NCI-H1694 treated with DMSO at 0.1 percent for 48 hours (cell line): Measurements from ENCODE around the gene PCYOX1L.

ENCODE experiments used
- DNase-seq: peaks from one replicate; lab custom pipeline; 2025; lab: John Stamatoyannopoulos, UW

PCYOX1L gene

GRCh38 chr5:149367972-149368645, 10.3 kb downstream of the PCYOX1L start:
- DNase-seq, result no peak

DNA sequence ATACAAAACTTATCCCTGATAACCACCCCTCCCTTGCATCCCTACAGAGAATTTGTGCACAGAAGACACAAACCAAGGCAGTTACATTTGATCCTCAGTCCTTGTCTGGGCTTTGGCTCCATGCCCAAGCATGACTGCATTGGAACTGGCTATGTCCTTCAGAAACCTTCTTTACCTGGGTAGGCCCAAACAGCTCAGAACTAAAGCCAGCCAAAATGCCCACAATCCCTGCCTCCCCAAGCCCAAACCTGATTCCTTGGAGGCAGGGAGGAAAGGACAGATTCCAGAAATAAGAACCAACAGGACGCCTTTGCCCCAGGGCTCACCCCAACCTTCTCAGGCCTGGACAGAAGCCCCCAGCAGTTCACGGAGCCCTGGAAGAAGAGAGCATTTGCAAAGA, 13.0 kb downstream of the PCYOX1L start:
- DNase-seq, result no peak

GRCh38 chr5:149371296-149371962, 13.6 kb downstream of the PCYOX1L start:
- DNase-seq, result peak; percentile 72

DNA sequence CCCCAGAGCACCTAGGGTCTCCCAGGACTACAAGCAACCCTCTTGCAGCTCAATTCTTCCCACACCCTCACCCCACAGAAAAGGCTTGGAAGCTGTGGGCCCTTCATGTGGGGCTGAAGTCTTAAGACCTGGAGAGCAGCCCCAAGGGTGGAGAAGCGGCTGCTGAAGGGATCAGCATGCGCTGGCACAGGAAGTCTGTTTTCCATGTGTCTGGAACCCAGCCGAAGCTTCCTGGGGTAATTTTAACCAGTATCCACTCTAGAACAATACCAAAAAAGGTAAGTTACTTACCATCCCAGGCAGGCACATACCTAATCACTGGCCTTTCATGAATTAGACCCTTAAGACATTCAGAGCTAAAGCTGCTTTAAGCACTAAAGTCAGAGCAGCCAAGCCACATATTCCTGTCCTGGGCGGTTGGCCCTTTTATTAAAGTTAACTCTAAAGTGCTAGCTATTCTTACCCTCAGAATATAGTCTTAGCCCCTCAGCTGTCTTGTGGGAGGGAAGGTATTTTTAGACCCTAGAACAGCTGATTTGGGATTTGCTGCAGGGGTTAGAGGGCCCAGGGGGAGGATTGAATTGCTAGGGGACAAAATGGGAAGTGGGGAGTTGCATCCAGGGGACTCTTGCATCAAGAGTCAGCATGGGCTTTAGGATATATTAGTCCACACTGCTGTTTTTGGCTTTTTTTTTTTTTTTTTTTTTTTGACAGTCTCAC, 14.4 kb downstream of the PCYOX1L start:
- DNase-seq, result no peak

GRCh38 chr5:149372932-149373331, 15.1 kb downstream of the PCYOX1L start:
- DNase-seq, result no peak

DNA sequence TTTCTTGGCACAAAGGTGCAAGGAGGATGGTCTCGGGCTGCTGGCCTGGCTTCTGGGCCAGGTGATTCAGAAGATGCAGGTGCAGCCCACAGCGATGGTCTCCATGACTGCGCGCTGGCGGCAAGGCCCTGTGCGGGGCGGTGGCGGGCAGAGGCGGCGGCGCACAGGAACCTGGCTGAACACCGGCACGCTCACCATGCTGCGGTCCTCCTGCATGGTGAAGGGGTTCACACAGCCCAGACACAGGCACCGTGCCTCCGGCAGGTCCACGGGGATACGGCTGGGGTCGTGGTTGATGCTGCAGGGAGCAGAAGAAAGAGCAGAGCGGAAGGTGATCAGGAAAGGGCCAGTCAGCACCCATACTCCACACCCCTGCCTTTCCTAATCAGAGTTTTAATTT, 16.5 kb downstream of the PCYOX1L start:
- no peak for DNase-seq

DNA sequence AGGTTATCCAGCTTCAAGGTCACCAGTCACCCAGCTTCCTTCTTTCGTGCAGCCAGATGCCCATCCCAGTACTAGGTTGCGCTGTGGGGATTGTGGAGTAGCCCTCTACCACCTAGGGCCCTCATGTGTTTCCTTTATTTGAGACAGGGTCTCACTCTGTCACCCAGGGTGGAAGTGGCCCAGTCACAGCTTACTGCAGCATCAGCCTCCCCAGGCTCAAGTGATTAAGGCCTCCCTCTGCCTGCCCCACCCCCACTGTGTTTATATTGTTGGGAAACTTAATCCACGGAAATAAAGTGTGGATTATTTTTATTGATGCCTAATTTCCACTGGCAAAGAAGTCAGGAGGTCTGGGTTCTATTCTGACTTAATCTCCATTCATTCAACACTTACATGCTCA, 17.0 kb downstream of the PCYOX1L start:
- DNase-seq, result no peak

DNA sequence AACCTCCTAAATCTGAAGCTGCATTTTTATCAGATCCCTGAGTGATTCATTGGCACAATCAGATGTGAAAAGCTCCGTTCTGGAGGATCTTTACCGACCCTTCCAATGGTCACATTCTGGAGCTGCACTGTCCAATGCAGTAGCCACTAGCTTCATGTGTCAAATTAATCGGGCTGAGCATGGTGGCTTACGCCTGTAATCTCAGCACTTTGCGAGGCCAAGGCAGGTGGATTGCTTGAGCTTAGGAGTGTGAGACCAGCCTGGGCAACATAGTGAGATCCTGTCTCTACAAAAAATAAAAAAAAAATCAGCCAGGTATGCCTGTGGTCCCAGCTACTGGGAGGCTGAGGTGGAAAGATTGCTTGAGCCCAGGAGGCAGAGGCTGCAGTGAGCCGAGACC, 17.6 kb downstream of the PCYOX1L start:
- no peak for DNase-seq

DNA sequence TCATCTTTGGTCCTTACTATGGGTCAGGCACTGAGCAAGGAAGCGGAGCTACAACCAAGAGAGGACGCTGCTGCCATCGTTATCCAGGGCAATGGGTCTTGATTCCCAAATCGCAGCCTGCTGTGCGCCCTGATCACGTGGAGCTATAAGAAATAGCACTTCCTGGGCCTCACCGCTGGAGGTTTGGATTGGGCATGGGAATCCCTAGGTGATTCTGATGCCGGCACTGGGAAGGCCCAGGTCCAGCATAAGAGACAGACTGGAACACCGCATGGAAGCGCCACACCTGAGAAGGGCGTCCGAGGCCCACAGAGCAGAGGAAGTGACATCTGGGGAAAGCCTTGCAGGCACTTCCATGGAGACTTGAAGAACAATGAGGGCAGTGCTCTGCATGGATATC, 18.3 kb downstream of the PCYOX1L start:
- no peak for DNase-seq

GRCh38 chr5:149376711-149377447, 19.0 kb downstream of the PCYOX1L start:
- DNase-seq, result no peak

- DNase-seq, result no peak
Measured at GRCh38 chr5:149378241-149378820, 20.5 kb downstream of the PCYOX1L start.

- DNase-seq, result no peak
Measured at GRCh38 chr5:149379177-149379761, 21.4 kb downstream of the PCYOX1L start, which contains the start of gene IL17B. Gene IL17B, minus strand, starts transcription at chr5:149379292. Its CDS starts 67 bp downstream, at chr5:149379225.

GRCh38 chr5:149379818-149380374, 22.1 kb downstream of the PCYOX1L start:
- DNase-seq, result no peak

GRCh38 chr5:149380466-149381121, 22.7 kb downstream of the PCYOX1L start:
- no peak for DNase-seq

- DNase-seq, result no peak
Measured at GRCh38 chr5:149381261-149381985, 23.6 kb downstream of the PCYOX1L start.

DNA sequence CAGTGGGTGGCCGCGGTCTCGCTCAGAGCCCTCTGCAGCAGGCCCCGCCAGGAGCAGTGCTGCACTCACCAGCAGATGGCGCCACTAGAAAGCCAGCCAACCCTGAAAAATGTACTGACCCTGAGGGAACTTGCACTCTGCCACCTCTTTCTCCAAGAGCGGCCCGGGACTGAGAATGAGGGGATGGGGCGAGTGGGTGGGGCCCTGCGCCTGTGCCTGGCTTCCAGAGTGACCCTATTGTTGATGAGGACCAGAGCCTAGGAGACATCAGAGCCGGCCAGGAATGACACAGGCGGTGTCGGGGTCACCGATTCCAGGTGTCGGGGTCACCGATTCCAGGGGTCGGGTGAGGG, 24.1 kb downstream of the PCYOX1L start:
- DNase-seq, result peak; percentile 20

- no peak for DNase-seq
Measured at GRCh38 chr5:149382517-149383220, 24.8 kb downstream of the PCYOX1L start.

DNA sequence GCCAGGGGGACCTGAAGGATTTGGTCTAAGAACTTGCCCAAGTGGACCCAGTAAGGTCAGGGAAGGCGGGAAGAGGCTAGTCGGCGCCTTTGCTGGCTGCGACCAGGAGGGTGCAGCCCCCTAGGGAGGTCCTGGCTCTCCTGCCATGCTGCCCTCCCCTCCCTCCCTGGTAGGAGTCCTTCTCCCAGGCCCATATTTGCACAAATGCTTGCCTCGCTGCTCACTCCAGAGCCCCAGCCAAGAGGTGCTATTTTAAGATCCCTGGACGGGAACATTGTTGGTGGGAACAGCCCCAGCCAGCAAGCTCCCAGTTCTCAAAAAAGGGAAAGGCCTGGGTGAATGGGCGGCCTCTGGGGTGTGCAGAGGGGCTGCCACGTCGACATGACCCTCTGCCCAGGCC, 25.6 kb downstream of the PCYOX1L start:
- DNase-seq, result no peak

GRCh38 chr5:149386166-149386565, 28.3 kb downstream of the PCYOX1L start:
- DNase-seq, result no peak
